ENCODE data around the gene RNF175. TPM values are rescaled to one million over a fixed set of nuclear protein-coding genes. Genes with fewer than 3 reads are reported as not detected.

RNF175 gene
- total RNA-seq, 6 donors from 2014 or later: not detected

GRCh38 chr4:153747406-153747955 is 12.3 kb downstream of the RNF175 start:
- 65 to 73% methylated on average over 4 of the region's 4 CpGs for WGBS, 2 donors
- Histone ChIP-seq H3K4me1 (peaks cover 0 to 6% (median 0%) of the 10 kb centered on the region in 4 donors), H3K27me3 (no peaks in the 10 kb centered on the region), H3K27ac (peak overlapping the region in 2 of 4 donors; percentile 10 to 14), H3K9me3 (no peaks in the 10 kb centered on the region), H3K36me3 (no peaks in the 10 kb centered on the region), H3K4me3 (no peak overlapping the region)
- ATAC-seq (ENCODE audit: low FRiP score in 2 of 2) (peak in 1 of 2 donors; percentile 36), DNase-seq (no peak)
- no peak for TF ChIP-seq POLR2A (IDR thresholded peaks at IDR 0.05)
- no peak for TF ChIP-seq CTCF (IDR thresholded peaks at IDR 0.05)
- no peak for TF ChIP-seq EP300 (IDR thresholded peaks at IDR 0.05)
- TF ChIP-seq POLR2AphosphoS5 (IDR thresholded peaks at IDR 0.05): no peak

GRCh38 chr4:153745651-153746050 is 14.2 kb downstream of the RNF175 start:
- H3K27ac ChIP-seq: no peak overlapping the region
- DNase-seq: no peak
- H3K4me3 ChIP-seq: no peak overlapping the region
- H3K9me3 ChIP-seq: peaks cover 0 to 3% (median 0%) of the 10 kb centered on the region in 4 donors
- no peak for ATAC-seq (ENCODE audit: low FRiP score in 2 of 2)
- peaks cover 0 to 6% (median 0%) of the 10 kb centered on the region in 4 donors for H3K4me1 ChIP-seq
- TF ChIP-seq EP300 (IDR thresholded peaks at IDR 0.05) (no peak), POLR2A (IDR thresholded peaks at IDR 0.05) (no peak), CTCF (IDR thresholded peaks at IDR 0.05) (no peak)
- H3K27me3 ChIP-seq: no peaks in the 10 kb centered on the region
- no peaks in the 10 kb centered on the region for H3K36me3 ChIP-seq

- Histone ChIP-seq H3K4me3 (no peak overlapping the region), H3K27ac (no peak overlapping the region), H3K9me3 (peaks cover 0 to 6% (median 0%) of the 10 kb centered on the region in 4 donors), H3K36me3 (no peaks in the 10 kb centered on the region), H3K4me1 (no peaks in the 10 kb centered on the region), H3K27me3 (no peaks in the 10 kb centered on the region)
- ATAC-seq (ENCODE audit: low FRiP score in 2 of 2) (peak in 1 of 2 donors; percentile 53), DNase-seq (no peak)
- WGBS, 2 donors: 67 to 76% methylated on average over 2 of the region's 2 CpGs
- TF ChIP-seq POLR2AphosphoS5 (IDR thresholded peaks at IDR 0.05) (no peak), POLR2A (IDR thresholded peaks at IDR 0.05) (no peak), CTCF (IDR thresholded peaks at IDR 0.05) (no peak), EP300 (IDR thresholded peaks at IDR 0.05) (no peak)
These were observed 18.3 kb downstream of the RNF175 start for GRCh38 chr4:153741541-153741940.

- Histone ChIP-seq H3K4me1 (peaks cover 0 to 3% (median 0%) of the 10 kb centered on the region in 4 donors), H3K27ac (no peak overlapping the region), H3K4me3 (no peak overlapping the region), H3K9me3 (peaks cover 0 to 6% (median 0%) of the 10 kb centered on the region in 4 donors), H3K36me3 (no peaks in the 10 kb centered on the region), H3K27me3 (no peaks in the 10 kb centered on the region)
- DNase-seq: no peak
- no peak for ATAC-seq (ENCODE audit: low FRiP score in 2 of 2)
- TF ChIP-seq EP300 (IDR thresholded peaks at IDR 0.05) (no peak), POLR2AphosphoS5 (IDR thresholded peaks at IDR 0.05) (no peak), CTCF (IDR thresholded peaks at IDR 0.05) (no peak)
These were observed 23.8 kb downstream of the RNF175 start for GRCh38 chr4:153735906-153736461.

All from upper lobe of left lung (tissue), 6 donors.